Inflammatory macrophage (primary cell): ENCODE measurements around the gene LRRC38.

Experiments used
- DNase-seq, 2 donors: peaks; one replicate each; pipeline ENCODE4 v3.0.0-alpha.2; 2020 to 2022

The LRRC38 gene

DNA sequence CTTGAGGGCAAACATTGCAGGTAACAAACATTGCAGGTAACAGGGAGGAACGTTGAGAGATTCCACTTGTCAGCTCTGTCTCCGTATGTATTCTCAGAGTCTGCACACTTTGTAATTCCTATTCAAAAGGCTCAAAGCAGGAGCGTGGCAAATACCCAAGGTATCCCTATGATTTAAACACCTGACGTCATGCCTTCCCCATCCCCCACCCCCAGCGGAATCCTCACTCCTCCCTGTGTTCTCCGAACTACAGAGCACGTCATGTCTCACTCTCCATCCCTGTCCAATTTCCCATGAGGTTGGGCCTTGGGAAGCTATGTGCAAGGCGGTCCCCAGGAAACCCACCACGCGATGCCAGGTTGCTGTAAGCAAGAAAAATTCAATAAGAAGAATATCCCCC, 2.8 kb upstream of the LRRC38 start:
- DNase-seq, result no peak

DNA sequence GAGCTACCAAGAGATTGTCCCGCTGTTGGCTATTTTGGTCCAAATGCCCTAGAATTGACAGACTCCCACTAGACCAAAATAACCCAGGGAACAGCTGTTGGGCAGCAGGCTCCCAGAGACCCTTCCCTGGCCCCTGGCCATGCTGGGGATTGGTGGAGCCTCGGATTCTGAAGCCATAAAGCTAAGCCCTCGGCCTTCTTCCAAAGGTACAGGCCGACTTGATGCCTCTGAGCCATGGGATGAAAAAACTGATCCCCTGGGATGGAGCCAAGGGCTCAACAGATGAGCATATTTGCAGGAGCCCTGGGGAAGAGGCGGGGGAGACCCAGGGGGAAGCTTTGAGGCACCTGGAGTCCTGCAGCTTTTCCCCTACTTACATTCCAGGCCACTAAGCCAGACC, 1.0 kb upstream of the LRRC38 start:
- no peak for DNase-seq

DNA sequence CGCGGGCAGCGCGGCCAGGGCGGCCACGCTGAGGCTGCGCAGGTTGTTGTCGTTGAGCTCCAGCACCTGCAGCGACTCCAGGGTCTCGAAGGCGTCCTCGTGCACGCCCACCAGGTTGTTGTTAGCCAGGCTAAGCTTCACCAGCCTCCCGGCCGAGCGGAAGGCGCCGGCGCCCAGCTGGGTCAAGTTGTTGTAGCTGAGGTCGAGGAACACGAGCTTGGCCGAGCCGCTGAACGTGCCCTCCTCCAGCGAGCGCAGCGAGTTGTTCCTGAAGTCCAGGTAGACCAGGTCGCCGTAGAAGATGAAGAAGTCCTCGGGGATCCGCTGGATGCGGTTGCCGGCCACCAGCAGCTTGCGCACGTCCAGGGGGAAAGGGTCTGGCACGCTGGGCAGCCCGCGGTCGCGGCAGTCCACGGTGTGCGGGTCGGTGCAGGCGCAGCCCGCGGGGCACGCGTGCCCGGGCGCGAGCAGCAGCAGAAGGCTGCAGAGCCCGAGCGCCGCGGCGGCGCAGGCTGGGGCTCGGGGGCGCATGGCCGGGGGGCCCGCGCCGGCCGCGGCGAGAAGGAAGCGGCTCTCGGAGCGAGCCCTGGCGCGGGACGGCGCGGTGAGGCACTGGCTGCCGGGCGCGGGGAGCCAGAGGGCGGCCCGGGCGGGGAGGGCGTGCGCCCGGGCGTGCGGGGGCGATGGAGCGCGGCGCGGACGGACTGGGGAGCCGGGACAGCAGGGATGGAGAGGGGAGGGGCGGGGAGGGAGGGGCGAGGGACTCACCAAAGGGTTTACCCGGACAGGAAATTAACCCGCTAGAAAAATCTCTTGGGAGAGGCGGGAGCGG, 524 bp downstream of the LRRC38 start:
- no peak for DNase-seq

DNA sequence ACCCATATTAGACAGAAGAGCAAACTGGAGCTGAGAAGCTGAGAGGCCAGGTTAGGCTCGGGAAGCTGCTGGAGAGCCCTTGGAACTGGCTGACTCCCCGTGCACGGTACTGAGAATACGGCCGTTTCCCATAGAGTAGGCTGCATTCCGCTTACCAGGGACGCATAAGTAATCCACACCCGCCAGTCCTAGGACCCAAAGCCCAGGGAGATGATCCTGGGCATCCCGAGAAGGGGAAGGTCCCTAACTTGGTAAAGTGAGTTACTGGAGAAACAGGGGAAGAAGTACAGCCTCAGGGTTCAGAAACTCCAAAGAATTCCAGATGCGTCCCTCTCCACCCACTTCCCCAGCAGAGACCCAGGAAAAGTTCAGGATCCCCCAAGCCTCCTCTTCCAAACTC, 1.3 kb downstream of the LRRC38 start:
- no peak for DNase-seq

DNA sequence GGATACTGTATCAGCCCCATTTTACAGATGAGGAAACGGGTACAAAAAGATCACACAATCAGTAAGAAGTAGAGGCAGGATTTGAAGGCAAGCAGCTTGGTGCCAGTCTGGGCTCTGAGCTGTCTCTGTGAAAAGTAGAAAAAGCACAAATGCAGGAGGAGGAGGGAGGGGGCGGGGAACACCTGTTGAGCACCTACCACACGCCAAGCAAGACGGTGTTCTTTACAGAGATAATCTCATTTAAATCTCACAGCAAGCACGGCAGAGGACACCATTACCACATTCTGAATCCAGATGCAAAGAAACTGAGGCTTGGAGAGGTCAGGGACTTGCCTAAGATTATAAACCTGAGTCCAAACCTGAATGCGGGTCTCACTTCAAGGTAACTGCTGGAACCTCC, 3.3 kb downstream of the LRRC38 start:
- DNase-seq, result no peak

DNA sequence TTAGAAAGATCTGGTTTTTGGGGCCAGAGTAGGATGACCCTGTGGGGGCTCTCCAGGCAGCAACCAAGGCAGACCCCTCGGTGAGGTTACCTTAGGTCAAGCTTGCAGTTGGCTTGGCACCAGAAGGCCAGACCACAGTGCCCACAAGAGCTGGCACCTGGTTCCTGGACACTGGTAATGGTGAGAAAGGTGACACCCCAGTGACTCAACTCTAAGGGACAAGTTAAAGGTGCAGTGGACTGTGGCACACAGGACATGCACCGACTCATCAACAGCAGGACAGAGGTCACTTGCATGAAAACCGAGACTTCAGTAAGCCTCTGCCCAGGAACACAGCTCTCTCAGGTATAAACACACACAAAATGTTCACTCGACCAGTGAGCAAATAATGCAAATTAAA, 6.7 kb downstream of the LRRC38 start:
- no peak for DNase-seq

DNA sequence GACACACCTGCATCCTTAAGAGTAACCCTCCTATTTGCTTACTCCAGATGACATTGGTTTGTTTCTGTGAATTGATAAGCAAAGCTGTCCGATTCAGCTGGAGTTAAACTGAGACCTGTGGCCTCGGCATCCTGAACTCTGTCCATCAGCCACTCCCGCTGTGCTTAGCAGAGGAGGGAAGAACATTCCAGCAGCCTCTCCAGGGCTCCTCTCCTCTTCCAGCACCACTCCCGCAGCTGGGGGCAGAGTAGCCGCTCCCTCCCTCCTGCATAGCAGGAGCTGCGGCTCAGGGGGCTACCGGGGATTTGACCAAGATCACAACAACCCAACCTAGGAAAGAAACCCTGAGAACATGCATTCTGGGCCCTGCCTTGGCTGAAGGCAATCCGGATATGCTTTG, 8.8 kb downstream of the LRRC38 start:
- DNase-seq, result no peak

DNA sequence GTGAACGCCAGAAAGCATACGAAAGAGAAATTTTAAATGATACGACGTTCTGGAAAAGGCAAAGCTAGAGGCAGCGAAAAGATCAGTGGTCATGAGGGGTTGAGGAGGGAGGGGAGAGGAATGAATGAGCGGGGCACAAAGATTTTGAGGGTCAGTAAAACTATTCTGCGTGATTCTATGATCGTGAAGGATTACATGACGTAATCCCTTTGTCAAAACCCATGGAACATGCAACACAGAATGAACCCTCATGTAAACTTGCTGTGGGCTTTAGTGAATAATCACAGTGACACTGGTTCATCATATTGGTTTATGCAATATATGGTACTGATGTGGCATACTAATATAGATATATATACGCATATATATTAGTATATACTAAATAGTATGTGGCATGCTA, 13.0 kb downstream of the LRRC38 start:
- DNase-seq, result no peak

DNA sequence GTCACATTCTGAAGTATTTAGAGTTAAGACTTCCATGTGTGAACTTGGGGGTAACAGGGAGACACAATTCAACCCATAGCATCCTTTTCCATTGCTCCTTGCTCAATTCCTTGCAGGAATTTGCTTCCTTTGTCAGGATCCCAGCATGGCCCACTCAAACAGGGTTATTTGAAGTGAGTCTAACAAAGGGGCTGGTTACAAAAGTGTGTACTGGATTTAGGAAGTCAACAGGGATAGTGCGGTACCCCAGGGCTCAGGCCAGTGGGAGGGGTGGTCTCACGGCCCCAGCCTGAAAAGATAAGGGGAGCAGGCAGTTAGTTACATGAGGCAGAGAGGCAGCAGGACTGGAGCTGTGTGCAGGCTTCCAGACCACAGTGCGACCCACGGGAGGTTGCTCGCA, 14.4 kb downstream of the LRRC38 start:
- no peak for DNase-seq

DNA sequence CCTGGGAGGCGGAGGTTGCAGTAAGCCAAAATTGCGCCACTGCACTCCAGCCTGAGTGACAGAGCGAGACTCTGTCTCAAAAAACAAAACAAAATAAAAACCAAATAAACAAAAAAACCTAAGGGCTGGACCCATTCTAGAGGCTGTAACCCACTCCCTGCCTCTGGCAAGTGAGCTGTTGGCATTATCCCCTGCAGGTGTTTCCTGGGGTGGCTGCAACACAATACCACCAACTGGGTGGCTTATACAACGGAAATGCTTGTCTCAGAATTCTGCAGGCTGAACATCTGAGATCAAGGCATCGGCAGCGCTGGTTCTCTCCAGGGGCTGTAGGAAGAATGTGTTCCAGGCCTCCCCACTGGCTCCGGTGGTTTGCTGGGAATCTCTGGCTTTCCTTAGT, 15.2 kb downstream of the LRRC38 start:
- DNase-seq, result no peak

DNA sequence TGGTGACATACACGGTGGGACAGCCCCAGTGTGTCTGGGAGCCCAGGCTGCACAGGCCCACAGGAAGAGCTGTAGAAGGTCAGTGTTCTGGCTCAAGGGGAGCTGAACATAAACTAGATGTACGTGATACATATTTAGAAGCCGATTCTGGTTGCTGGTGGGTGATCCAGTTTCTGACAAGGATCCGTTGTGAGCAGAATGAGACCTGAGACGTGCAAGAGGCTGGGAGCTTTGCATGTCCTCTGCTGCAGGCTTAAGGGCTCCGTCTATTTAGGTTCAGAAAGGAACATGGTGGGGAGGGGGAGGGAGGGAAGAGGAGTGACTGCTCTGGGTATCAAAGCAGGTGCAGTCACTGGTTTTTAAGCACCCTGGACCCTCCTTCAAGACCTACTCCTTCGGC, 18.6 kb downstream of the LRRC38 start:
- DNase-seq, result no peak

DNA sequence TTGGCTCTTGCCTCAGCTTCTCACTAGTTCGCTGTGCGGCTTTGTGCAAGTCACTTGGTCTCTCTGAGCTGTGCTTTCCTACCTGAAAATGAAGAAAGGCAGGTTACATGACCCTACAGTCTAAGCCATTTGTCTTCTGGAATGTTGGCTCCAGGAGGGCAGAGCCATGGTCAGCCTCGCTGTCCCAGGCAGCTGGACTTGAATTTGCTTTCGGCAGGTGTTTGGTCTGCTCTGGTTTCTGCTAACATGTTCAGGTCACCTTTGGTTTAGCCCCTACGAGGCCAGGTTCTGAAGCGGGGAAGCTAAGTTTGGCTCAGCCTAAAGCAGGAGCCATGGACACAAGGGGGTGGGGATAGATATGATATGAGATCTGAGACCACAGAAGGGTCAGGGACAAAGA, 19.1 kb downstream of the LRRC38 start:
- DNase-seq, result no peak

DNA sequence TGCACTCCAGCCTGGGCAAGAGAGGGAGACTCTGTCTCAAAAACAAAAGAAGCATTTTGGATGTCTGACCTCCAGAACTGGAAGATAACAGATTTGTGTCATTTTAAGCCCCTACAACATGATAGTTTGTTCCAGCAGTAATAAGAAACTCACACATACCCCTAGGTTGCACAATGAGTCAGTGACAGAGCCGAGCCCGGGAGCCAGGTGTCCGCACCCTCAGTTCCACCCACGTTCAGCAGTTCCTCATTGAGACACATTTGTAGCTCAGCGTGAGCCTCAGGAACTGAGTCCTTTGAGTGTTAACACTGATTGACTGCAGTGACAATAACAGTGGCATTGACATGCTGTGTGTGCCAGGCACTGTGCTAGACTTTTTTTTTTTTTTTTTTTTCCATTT, 19.8 kb downstream of the LRRC38 start:
- no peak for DNase-seq

DNA sequence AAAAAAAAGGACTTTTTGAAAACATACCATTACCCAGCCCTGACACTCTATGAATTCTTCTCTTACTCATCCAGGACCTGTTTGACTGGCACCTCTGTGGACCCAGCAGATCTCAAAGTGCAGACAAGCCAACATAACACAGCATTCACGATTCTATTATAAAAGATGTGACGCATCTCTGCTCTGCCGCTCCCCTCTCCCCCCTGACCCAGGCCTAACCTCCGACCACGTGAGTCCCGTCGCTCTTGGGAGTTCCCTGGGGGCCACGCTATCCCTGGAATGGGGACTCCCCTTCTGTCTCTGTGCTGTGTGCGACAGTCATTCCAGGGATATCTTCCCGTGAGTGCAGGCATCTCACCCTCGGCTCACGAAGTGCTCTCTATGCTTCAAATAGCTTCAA, 21.1 kb downstream of the LRRC38 start:
- no peak for DNase-seq

DNA sequence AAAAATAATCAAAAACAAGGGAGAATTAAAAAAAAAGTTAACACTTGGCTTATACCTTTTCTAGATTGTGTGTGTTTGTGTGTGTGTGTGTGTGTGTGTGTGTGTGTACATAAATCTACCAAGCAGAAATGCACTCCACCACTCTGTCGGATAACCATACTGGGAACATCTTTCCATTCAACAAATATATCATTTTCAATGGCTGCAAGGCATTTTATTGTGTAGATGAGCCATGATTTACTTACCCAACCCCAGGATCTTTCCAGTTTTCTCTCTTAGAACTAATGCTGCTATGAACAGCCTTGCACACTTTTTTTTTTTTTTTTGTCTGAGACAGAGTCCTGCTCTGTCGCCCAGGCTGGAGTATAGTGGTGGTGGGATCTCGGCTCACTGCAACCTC, 25.8 kb downstream of the LRRC38 start:
- DNase-seq, result no peak

DNA sequence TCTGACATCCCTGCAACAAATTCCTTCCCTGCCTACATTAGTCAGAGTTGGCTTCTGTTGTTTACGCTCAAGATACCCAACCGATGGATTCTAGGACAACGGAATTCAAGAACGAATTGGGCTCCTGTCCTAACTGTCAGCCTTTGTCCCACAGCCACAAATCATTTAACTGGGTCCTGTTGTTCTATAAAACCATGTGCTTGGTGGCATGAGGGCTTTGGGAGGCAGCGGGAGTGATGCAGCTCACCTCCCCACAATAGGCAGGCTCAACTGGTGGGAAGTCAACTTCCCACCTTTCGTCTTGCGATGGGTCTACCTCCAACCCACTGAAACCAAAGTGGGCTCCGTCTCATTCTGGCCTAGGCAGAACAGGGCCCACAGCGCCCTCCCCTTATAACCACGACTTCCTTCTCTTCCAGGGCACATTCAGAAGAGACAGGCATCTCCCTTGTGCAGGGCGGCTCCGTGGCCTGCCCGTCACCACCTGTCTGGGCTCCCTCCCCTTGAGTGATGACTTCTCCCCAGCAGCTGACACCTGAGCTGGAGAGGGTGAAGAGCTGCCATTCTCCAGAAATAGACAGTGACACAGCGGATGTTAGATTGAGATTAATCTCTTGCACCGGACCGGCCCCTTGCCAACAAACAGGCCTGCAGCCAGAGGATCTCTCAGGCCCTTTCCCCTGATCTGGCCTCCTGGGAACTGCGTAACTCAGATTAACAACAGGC, 26.5 kb downstream of the LRRC38 start:
- DNase-seq, result no peak

DNA sequence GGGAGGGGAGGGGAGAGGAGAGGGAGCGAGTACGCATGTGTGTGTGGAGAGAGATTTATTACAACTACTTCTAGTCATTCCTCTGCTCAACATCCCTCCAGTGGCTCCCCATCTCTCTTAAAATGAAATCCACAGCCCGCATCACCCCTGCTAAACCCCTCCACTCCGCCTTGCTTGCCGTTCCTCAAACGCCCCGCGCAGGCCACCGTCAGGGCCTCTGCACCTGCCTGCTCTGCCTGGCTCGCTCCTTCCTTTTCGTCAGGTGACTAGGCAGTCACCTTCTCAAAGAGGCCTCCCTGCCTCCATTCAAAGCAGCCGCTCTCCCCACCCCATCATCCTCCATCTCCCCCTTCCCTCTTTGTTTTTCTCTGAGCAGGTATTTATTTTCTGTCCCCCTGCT, 29.9 kb downstream of the LRRC38 start:
- no peak for DNase-seq

DNA sequence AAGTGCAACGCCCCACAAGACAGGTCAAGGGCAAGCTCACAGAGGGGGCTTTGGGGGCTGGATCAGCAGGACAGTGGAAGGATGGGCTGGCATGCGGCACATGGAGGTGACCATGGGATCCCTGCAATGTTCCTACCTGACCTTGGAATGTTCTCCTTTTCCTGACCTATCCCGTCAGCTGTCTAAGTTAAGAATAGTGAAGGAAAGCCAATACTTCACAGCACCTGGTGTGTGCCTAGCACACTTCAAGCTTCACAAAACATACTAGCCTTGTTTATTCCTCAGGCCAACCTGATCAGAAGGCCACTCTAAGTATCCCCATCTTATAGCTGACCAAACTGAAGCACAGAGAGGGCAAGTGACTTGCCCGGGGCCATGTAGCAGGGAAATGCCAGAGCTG, 31.2 kb downstream of the LRRC38 start:
- no peak for DNase-seq

DNA sequence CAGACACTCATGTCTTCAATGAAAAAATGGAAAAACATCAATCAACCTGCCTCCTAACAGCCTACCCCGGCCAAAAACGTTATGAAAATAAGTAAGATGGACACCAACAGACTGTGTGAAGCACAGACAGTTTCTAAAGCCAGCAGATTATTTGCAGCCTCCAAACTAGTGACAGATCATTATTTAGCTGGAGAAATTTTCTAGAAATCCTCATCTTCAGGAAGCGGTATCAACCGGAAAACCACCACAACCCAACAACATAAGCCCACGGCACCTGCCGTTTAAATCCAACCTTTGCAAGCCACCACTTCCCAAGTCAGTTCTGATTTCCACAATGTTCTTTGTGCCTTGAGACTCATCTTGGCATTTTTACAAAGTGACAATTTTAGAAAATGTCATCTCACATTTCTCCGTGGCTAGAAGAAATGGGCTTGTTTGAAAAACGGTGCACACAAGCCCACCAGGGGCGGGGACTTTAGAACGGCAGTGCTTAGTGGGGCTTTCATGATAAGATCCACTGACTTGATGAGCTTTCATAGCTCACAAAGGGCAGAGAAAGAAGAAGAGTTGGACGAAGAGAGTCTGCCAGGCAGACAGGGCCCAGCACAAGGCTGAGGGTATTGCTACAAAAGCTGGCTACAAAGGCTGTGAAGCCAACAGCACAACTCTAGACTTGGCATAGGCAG, 34.5 kb downstream of the LRRC38 start:
- DNase-seq, result no peak

DNA sequence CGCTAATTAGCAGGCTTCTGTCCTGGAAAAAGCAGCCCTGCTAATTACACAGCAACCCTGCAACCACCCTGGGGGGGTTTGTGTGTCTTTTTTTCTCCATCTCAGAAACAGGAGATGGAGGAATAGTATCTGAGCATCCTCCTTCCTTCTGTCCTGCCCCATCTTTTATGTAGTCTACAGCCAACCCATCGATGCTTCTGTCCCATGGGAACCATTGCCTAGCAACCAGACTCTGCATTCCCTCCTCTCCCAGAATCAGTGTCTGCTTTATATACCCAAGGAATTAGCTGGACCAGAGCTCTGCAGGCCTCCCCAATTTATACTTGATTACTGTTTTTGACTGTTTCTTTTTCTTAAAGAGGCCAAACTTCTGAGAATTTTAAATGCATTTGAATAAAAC, 35.1 kb downstream of the LRRC38 start:
- DNase-seq, result no peak

DNA sequence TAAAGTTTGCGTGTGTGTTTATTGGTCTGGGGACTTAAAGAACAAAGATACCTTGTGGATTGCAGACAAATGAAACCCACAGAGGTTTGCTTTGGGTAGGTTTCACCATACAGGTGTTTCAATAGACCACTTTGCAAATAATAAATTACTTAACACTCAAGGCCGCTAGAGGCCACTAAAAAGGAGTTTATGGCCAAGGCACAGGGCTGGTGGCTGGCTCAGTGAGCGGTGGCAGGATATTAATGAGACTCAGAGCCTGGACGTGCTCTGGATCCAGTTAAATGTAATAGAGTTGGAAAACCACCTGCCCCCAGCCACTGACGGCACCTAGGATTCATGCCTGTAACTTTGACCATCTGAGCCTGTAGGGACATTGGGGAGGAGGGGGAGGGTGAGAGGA, 44.5 kb downstream of the LRRC38 start:
- DNase-seq, result no peak

DNA sequence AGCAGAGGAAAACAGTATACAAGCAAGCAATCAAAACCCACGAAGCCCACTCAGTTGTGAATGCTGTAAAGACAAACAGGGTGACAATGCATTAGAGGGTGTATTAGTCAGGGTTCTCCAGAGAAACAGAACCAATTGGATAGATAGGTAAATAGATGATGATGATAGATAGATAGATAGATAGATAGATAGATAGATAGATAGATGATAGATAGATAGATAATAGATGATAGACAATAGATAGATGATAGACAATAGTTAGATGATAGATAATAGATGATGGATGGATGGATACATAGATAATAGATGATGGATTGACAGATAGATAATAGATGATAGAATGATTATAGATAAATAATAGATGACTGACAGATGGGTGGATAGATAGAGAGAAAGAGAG, 48.3 kb downstream of the LRRC38 start:
- DNase-seq, result no peak

DNA sequence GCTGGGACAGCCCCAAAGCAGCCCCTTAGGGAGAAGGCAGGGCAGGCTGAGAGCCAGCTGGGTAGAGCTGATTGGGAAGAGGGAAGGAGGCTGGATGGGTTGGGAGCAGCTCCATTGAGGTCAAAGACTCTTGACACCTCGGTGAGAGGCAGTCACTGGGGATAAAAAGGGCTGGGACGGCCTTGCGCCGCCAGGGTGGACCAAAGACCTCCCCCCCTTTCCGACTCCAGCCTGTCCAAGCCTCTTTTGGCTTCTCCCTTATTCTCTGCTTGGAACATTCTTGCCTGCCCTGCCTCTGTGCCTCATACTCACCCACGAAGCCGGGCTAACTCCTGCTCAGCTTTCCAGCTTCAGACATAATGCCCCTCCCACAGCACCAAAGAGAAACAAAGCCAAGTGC, 51.1 kb downstream of the LRRC38 start:
- no peak for DNase-seq

DNA sequence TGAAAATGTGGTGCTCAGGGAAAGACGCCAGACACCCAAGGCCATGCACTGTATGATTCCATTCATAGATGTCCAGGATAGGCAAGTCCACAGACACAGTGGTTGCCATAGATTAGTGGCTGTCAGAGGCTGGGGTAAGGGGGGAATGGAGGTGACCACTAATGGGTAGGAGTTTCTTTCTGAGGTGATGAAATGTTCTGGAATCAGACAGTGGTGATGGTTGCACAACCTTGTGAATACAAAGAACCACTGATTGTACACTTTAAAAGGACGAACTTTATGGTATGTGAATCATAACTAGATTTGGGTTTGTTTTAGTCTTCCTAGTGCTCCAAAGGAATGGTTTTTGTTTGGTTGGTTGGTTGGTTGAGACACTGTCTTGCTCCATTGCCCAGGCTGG, 51.8 kb downstream of the LRRC38 start:
- DNase-seq, result no peak
